Measurements from ENCODE around the gene PAX7. TPM values are rescaled to one million over a fixed set of nuclear protein-coding genes. Genes with fewer than 3 reads are reported as not detected.

PAX7 gene
- total and polyA plus RNA-seq, 9 of the 15 experiments (the other 6 are each of a cell fraction or from before 2014, with no cell fraction given) = not detected

- FAIRE-seq (no peak), DNase-seq (ENCODE audit: extremely low read depth in 1 of 4, low spot score in 3 of 4) (no peak), ATAC-seq (no peak)
- no peak for TF ChIP-seq ZC3H8 (IDR thresholded peaks at IDR 0.05)
- Histone ChIP-seq H3K9ac (ENCODE audit: insufficient read depth in 1 of 2, low read depth in 2 of 2, low read length in 2 of 2) (no peak overlapping the region), H4K20me1 (replicated peaks; ENCODE audit: control insufficient read depth, insufficient read depth, low read length) (peaks cover 9% of the 10 kb centered on the region; the same call in 1 of the 2 replicates), H3K4me2 (ENCODE audit: insufficient read depth, low read length) (no peak overlapping the region), H3K27ac (ENCODE audit: extremely low read depth, low read depth, low read length) (no peak overlapping the region), H3K27me3 (ENCODE audit: control insufficient read depth in 2 of 2, insufficient read depth in 2 of 2, low read length in 2 of 2) (peaks cover 21 to 60% of the 10 kb centered on the region in 2 experiments; a peak in 4 of 5 replicates), H3K4me1 (replicated peaks in 1 of 2; ENCODE audit: control insufficient read depth in 2 of 2, insufficient read depth in 2 of 2, low read length in 2 of 2) (no peaks in the 10 kb centered on the region), H2AFZ (ENCODE audit: low read depth, low read length) (no peak overlapping the region), H3K36me3 (ENCODE audit: control insufficient read depth, insufficient read depth, low read length) (no peaks in the 10 kb centered on the region), H3K9me3 (replicated peaks; ENCODE audit: control insufficient read depth, insufficient read depth, low read depth, low read length) (no peaks in the 10 kb centered on the region), H3K4me3 (no peak overlapping the region), H3K9me1 (ENCODE audit: control insufficient read depth, insufficient read depth, low read length) (no peaks in the 10 kb centered on the region), H3K79me2 (ENCODE audit: control insufficient read depth, insufficient read depth, low read length) (no peaks in the 10 kb centered on the region)
- intact Hi-C loops (cut with micrococcal nuclease) (no loop called here), in situ Hi-C loops (cut with MboI) (no loop called here)
- WGBS (ENCODE audit: insufficient coverage, low coverage, missing lambda C conversion rate) = 0% methylated on average over 3 of the region's 3 CpGs
- BruUV-seq (replicated peaks) = no TSS peak
- ChIA-PET POLR2A (interaction anchor here (0.6 to 1.1 kb wide), 3 partner anchors 9 to 17 kb away, joined by 3 to 4 read pairs (median 4); no protein-coding TSS in a partner anchor), CTCF (ENCODE audit: low intra/inter-chr PET ratio) (no interaction called here)
Observed at GRCh38 chr1:18686540-18686939, 55.9 kb downstream of the PAX7 start.

- no peaks in the 10 kb centered on the region for H3K4me1 ChIP-seq (replicated peaks in 1 of 2; ENCODE audit: control insufficient read depth in 2 of 2, insufficient read depth in 2 of 2, low read length in 2 of 2)
Observed at GRCh38 chr1:18687273-18687672, 56.6 kb downstream of the PAX7 start.

More at GRCh38 chr1:18687273-18687672, 56.6 kb downstream of the PAX7 start:
- Histone ChIP-seq H3K4me3 (no peak overlapping the region), H3K9me3 (replicated peaks; ENCODE audit: control insufficient read depth, insufficient read depth, low read depth, low read length) (no peaks in the 10 kb centered on the region), H3K79me2 (ENCODE audit: control insufficient read depth, insufficient read depth, low read length) (no peaks in the 10 kb centered on the region), H2AFZ (ENCODE audit: low read depth, low read length) (no peak overlapping the region), H3K27ac (ENCODE audit: extremely low read depth, low read depth, low read length) (no peak overlapping the region), H3K4me2 (ENCODE audit: insufficient read depth, low read length) (no peak overlapping the region), H3K9ac (ENCODE audit: insufficient read depth in 1 of 2, low read depth in 2 of 2, low read length in 2 of 2) (no peak overlapping the region), H4K20me1 (replicated peaks; ENCODE audit: control insufficient read depth, insufficient read depth, low read length) (peaks cover 9% of the 10 kb centered on the region; the same call in 1 of the 2 replicates), H3K36me3 (ENCODE audit: control insufficient read depth, insufficient read depth, low read length) (no peaks in the 10 kb centered on the region), H3K9me1 (ENCODE audit: control insufficient read depth, insufficient read depth, low read length) (no peaks in the 10 kb centered on the region), H3K27me3 (ENCODE audit: control insufficient read depth in 2 of 2, insufficient read depth in 2 of 2, low read length in 2 of 2) (peaks cover 25 to 65% of the 10 kb centered on the region in 2 experiments; a peak in 4 of 5 replicates)
- TF ChIP-seq GTF2B (IDR thresholded peaks at IDR 0.05; ENCODE audit: extremely low read depth, insufficient read length) (no peak), COPS2 (conservative IDR thresholded peaks at IDR 0.05) (no peak), ZFP36 (IDR thresholded peaks at IDR 0.05; ENCODE audit: low read depth, low read length, partially characterized antibody) (peak; percentile 9), ZNF239 (CRISPR knock-in tag; IDR thresholded peaks at IDR 0.05) (peak; percentile 74), SRSF7 (optimal IDR thresholded peaks at IDR 0.05; ENCODE audit: low read depth, low read length) (no peak), ZFP1 (CRISPR knock-in tag; IDR thresholded peaks at IDR 0.05) (no peak), RBM25 (IDR thresholded peaks at IDR 0.05; ENCODE audit: low read depth, low read length, severe bottlenecking) (peak; percentile 54), EP300 (IDR thresholded peaks at IDR 0.05; ENCODE audit: low read length) (no peak), KHSRP (IDR thresholded peaks at IDR 0.05) (no peak)
- no TSS peak for BruUV-seq (replicated peaks)
- intact Hi-C loops (cut with micrococcal nuclease) = no loop called here
- no peak for DNase-seq (ENCODE audit: extremely low read depth in 1 of 4, low spot score in 3 of 4)
- WGBS (ENCODE audit: insufficient coverage, low coverage, missing lambda C conversion rate) = under 1% methylated on average over 7 of the region's 7 CpGs
- no peak for ATAC-seq
- in situ Hi-C loops (cut with MboI) = no loop called here
- POLR2A ChIA-PET = interaction anchor here (0.6 to 0.9 kb wide), 2 partner anchors 10 to 18 kb away, joined by 4 read pairs; no protein-coding TSS in a partner anchor
- FAIRE-seq = no peak
- CTCF ChIA-PET (ENCODE audit: low intra/inter-chr PET ratio) = no interaction called here
